Measurements from ENCODE around the gene SLC41A3.
"Not testable (repeated sequence)": the region's sequence is repeated elsewhere in the genome, so short reads cannot be mapped to it uniquely, and the experiment has no call there.

Gene SLC41A3

GRCh38 chr3:126023390-126023789 is 60.5 kb downstream of the SLC41A3 start:
- DNase-seq = no peak

GRCh38 chr3:126022741-126023359 is 61.1 kb downstream of the SLC41A3 start:
- peak; percentile 93 for DNase-seq

GRCh38 chr3:126021702-126022101 is 62.2 kb downstream of the SLC41A3 start:
- no peak for DNase-seq

DNA sequence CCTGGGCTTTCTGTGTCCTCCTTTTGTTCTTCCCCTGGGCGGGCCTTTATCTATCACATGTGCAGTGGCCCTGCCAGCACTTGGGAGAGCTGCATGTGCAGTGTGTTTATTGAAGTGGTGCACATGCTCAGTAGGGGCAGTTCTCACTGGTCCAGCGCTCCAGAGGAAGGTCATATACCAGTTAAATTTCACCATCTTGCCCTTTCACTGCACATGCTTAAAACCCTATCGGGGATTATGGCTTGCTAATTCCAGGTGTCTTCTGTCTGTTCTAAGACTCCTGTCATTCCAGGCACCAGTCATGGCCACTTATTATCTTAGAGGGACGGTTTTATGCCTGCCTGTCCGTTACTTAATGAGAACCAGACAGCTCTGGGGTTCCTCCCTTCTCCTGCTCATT is 62.7 kb downstream of the SLC41A3 start:
- no peak for DNase-seq

DNA sequence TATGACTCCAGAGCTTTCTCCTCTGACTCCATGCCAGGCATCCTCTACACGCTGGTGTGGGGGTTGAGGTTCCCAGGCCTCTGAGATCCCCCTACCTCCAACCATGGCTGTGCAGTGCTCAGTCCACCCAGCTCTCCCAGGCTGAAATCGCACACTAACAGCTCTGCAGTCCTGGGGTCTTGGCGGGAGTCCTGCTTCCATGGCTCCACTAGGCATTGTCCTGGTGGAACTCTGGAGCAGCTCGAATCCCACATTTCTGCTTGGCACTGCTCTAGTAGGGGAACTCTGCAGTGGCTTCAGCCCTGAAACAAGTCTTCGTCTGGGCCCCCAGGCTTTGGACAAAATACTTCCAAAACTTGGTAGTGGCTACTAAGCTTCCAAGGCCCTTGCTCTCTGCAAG is 64.2 kb downstream of the SLC41A3 start:
- no peak for DNase-seq

GRCh38 chr3:126018995-126019394 is 64.9 kb downstream of the SLC41A3 start:
- no peak for DNase-seq

- no peak for DNase-seq
These were observed 65.4 kb downstream of the SLC41A3 start for GRCh38 chr3:126018545-126018944.

GRCh38 chr3:126017362-126017761 is 66.6 kb downstream of the SLC41A3 start:
- DNase-seq = no peak

DNA sequence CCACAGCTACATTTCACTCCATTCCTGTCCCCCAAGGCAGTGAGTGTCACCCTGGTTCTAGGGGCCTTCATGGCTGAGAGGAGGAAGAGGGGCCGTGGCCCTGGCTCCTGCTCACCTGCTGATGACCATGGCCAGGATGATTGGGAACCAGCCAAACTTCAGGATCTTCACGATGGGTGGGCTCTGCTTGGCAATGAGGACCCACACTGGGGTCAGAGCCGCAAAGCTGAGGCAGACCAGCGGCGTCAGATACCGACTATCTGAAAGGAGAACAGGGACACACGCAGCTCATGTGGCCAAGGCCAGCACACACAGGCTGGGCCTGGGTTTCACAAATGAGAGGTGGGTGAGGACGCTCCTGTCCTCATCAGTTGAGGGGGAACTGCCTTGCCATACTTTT is 67.3 kb downstream of the SLC41A3 start:
- no peak for DNase-seq

DNA sequence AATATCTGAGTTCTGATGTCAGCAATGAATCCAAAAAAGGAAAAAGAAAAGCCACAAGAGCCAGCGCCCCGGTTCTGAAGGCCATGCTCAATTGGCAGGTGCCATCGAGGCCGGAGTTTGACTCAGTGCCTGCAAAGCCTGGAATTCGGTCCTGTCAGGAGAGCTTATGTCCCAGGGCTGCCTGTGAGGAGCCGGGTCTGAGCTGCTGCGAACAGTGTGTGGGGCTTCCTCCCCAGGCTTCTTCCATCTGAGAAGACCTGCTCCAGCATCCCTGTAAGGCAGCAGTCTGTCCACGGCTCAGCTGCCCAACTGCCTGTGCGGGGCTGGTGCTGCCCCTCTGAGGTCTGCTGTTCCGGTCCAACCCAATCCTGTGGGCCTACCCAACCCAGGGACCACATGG is 68.8 kb downstream of the SLC41A3 start:
- DNase-seq = no peak

DNA sequence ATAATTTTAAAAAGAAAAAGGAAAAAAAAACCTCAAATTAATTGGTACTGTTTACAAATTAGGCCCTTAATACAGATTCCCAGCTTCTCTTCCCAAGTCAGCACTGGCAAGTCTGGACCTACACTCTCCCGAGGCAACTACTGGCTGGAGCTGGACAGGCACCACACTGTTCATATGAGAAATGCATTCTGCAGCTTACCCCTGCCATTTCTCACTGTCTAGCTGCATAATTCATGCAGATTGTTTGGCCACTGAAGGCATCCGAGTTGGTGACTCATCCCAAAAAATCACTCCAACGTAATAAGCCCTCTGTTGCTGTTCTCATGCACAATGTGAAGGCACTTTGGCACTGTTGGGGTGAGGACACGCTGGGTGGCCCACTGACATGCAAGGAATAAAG is 69.7 kb downstream of the SLC41A3 start:
- DNase-seq = no peak

DNA sequence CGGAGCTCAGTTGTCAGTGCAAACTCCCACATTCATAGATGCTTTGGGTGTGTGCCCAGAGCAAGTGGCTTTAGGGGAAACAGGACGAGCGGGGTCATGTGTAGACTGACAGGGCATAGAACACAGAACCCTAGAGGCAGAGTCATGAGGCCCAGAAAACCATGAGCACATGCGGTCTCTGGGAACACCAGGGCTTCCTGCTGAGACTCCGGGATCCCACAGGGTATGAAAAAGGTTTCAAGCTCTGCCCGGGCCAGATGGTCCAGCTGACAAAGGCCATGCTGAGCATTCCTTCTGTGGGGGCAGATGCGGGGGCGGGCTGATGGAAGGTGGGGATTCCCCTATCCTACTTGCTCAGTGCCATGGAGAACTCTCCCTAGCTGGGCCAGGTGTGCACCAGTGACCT is 70.2 kb downstream of the SLC41A3 start:
- peak; percentile 22 for DNase-seq

DNA sequence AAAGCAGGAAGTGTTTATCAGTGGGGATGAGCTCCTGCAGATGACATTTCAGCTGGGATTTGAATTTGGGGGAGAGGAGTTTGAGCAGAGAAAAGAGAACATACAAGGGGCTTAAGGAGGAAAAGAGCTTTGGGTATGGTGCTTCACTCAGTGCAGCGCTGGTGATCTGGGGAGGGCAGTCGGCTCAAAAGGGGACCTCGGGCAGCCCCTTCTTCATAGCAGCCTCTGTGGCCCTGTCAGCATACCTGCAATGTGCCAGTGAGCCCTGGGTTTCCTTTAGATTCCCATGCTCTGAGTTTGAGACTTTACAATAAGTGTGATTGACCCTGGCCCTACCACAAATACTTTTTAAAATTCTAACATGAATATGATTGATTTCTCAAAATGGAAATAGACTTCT is 74.7 kb downstream of the SLC41A3 start:
- no peak for DNase-seq

DNA sequence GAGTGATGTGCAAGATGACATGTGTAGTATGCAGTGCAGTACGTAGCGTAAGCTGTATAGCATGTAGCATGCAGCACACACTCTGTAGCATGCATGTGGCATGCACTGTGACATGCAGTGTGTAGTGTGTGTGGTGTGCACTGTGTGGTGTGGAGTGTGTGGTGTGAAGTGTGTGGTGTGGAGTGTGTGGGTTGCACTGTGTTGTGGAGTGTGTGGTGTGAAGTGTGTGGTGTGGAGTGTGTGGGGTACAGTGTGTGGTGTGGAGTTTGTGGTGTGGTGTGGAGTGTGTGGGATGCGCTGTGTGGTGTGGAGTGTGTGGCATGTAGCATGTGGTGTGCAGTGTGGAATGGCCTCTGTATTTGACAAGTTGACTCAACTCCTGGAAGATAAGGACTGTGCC is 75.7 kb downstream of the SLC41A3 start:
- DNase-seq = no peak

GRCh38 chr3:126005951-126006350 is 78.0 kb downstream of the SLC41A3 start:
- no peak for DNase-seq

DNA sequence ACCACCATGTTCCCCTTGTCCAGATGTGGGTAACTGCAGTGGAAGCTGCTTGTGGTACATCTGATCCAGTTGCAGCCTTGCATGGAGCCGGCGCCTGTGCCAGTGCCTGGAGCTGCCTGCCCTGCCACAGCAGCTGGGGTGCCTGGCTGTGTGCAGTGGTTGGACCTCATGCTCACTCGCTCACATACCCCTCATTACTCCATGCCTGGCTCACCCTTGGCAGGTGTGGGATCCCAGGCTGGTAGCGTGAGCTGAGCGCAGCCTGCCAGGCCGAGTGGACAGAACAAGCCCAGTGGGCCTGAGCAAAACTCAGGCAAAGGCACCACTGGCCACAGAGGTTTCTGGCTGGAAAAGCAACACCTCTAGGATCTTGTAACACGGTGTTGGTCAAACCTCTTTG is 79.2 kb downstream of the SLC41A3 start:
- no peak for DNase-seq

GRCh38 chr3:126004217-126004616 is 79.7 kb downstream of the SLC41A3 start:
- no peak for DNase-seq

DNA sequence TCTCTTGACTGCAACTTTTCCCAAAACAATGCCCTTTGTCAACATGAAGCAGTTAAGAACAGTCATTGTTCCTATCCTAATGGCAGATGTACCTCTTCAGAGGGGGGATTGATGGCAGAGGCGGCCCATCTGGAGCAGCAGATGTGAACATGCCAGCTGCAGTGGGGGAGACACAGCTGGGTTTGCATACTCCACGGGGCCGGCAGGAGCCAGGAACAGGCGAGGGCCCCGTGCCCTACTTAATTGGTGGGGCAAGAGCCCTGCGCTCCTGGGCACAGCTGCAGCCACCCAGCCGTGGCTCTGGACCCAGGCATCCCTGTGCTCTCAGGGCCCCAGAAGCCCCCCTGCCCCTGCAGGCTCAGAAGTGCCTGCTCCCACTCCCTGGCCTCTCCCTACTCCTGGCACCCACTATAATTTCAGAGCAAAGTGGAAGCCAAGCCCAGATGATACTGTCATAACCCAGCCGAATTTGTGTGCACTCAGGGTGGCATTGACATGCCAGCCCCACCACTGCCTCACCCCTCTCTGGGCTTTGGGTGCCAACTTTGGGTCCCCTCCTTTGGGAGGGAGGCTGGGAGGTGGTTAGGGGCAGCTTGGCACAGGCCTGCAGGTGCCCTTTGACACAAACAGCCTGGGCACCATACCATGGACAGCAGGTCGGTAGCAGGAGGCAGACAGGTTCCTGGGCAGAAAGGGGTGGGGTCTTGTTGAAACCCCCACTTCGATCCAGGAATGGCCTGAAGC is 80.3 kb downstream of the SLC41A3 start:
- DNase-seq = no peak

- no peak for DNase-seq
These were observed 81.7 kb downstream of the SLC41A3 start for GRCh38 chr3:126002189-126002588.

DNA sequence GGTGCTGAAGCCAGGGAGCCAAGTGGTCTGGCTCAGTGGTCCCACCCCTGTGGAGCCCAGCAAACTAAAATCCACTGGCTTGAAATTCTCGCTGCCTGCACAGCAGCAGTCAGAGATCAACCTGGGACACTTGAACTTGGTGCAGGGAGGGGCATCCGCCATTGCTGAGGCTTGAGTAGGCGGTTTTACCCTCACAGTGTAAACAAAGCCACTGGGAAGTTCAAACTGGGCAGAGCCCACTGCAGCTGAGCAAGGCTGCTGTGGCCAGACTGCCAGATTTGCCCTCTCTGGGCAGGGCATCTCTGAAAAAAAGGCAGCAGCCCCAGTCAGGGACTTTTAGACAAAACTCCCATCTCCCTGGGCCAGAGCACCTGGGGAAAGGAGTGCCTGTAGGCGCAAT is 87.2 kb downstream of the SLC41A3 start:
- DNase-seq = not testable (repeated sequence)

- peak; percentile 12 for DNase-seq
These were observed 93.5 kb downstream of the SLC41A3 start for GRCh38 chr3:125990253-125990970.

GRCh38 chr3:125984951-125985350 is 99.0 kb downstream of the SLC41A3 start:
- not testable (repeated sequence) for DNase-seq

DNA sequence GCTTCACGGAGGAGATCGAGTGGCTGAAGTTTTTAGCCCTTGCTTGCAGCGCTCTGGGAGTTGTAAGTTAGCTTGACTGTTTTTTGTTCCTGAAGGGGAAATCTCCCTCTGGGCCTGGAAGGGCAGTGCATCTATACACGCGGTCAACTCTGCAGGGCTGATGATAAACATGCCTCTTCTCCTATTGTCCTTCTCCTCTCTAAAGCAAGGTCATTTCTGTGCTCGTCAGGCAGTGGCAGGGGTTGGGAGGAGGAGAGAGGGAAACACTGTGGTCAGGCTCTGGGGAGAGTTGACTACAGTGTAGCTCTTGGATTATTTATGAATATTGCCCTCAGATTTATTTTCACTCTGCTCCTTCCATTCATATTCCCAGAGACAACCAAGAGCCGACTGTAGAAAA is 106.8 kb downstream of the SLC41A3 start:
- not testable (repeated sequence) for DNase-seq

GRCh38 chr3:125976003-125976390 is 107.9 kb downstream of the SLC41A3 start:
- not testable (repeated sequence) for DNase-seq
